GM19463 (cell line): ENCODE results near the gene KCNK6.

Experiments used
- ATAC-seq: cut with Tn5 transposase; IDR thresholded peaks from one replicate; pipeline ENCODE4 v1.9.1; 2021; ENCODE audit warnings: mild to moderate bottlenecking, moderate library complexity; ENCODE audit not compliant: unreplicated experiment

Gene KCNK6

DNA sequence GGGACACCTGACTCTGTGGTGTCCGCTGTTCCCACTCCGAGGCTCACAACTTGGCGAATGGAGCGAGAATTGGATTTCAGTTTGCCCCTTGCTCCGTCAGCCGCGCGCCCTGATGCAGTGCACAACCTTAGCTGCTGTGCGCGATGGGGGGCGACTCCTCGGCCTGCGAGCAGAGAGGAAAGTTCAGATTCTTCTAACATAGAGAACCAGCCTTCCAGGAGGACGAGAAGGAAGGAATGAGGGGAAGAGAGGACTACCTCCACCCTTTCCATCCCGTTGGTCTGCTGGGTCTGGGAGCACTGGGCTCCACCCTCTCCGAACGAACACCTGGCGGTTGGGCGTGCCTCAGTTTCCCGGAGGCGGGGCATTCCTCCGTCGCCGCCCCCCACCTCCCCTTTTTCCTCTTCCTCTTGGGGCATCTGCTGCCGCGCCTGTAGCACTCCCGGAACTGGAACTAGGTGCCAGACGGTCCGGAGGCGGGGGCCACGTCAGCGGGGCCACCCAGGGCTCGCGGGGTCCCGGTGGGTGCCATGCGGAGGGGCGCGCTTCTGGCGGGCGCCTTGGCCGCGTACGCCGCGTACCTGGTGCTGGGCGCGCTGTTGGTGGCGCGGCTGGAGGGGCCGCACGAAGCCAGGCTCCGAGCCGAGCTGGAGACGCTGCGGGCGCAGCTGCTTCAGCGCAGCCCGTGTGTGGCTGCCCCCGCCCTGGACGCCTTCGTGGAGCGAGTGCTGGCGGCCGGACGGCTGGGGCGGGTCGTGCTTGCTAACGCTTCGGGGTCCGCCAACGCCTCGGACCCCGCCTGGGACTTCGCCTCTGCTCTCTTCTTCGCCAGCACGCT is at the start of gene KCNK6:
Gene KCNK6, plus strand, starts transcription at position 425 of the 838 bp plus-strand sequence. Its CDS starts 106 bp downstream, at position 531.
- ATAC-seq = no peak

- no peak for ATAC-seq
Measured at GRCh38 chr19:38270587-38271167, 49.0 kb upstream of the KCNK6 start.

DNA sequence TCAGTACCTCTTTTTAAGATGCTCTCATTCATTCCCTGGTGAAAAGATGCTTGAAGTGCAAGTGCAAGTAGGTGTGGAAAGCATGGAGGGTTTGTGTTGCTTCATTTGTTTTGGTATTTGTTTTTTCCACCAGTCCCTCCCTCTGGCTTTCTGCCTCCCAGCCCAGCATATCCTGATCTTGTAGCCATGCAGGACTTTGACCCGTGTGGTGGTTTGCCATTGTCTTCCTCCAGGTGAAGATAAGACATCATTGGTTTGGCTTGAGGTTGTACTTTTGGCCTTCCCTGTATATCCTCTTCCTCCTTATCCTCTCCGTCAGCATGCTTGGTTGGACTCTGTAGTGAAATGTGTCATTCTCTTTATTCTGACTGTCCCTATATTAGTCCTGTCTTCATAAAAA is 46.1 kb upstream of the KCNK6 start:
- no peak for ATAC-seq

GRCh38 chr19:38274739-38275138 is 44.9 kb upstream of the KCNK6 start:
- no peak for ATAC-seq

DNA sequence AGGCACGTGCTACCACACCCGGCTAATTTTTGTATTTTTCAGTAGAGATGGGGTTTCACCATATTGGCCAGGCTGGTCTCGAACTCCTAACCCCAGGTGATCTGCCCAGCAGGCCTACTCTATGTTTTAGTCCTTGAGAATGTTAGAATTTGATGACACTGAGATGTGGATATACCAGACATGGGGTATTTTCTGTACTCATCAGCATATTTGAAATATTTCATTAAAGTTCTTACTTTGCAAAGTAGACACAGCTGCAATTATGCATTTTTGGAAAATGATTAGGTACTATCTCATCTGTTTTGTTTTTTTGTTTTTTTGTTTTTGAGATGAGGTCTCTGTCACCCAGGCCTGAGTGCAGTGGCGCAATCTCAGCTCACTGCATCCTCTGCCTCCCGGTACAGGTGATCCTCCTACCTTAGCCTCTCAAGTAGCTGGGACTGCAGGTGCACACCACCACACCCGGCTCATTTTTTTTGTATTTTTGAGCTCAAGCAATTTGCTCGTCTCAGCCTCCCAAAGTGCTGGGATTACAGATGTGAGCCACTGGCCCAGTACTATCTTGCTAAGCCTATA is 42.6 kb upstream of the KCNK6 start:
- ATAC-seq = no peak

DNA sequence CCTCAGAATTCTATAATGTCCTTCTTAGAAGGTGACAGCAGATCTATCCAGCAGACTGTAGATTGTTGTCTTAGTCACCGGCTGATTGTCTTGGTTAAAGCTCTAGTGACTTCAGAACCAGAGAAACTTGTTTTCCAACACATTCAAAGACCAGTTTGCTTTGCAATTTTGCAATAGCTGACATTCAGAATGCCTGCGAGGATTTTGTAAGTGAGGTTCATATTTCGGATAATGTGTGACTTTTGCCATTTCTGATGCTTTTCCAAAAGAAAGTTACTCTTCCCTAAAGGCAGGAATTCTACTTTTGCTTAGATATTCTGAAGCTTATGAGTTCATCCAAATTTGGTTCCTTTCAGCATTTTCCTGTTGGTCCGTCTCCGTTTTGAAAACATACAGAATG is 42.1 kb upstream of the KCNK6 start:
- ATAC-seq = no peak

- ATAC-seq = no peak
Measured at GRCh38 chr19:38277969-38278680, 41.5 kb upstream of the KCNK6 start.

- no peak for ATAC-seq
Measured at GRCh38 chr19:38278751-38279150, 40.9 kb upstream of the KCNK6 start.

DNA sequence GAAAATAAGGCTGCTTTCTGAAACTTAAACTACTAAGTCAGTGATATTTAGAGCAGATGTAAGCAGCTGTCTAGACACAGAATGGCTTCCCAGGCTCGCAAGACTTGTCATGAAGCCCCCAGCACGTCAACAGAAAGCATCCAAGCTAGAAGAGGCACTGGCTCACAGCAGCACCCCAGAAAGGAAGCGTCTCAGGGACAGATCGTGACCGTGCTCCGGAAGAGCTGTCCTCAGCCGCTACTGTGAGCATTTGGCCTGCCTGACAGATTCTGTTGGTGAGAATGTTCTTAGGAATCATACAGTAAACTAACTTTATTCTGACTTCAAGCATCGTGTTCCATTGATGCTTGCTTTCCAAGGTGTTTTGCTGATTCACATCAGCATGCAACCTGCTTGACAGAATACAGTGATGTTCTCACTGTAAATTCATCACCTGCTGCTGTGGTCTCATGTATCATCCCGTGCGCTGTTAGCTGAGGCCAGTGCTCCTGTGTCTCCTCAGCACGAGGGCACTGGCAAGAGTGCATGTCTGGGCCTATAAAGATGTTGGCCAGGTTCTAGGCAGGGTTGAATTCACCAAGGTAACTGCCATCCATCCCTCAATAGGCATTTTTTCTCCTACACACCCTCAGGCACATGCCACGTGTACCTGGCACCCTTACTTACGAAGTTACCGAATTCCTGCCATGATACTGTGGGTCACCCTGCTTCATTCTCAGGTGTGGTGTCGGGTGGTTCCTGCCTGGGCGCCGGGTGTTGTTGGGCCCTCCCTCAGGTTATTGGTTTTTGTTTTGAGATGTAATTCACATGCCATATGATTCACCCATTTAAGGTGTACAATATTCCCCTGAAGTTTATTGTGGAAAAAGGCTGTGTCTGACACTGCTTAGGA is 39.4 kb upstream of the KCNK6 start:
- ATAC-seq = no peak

DNA sequence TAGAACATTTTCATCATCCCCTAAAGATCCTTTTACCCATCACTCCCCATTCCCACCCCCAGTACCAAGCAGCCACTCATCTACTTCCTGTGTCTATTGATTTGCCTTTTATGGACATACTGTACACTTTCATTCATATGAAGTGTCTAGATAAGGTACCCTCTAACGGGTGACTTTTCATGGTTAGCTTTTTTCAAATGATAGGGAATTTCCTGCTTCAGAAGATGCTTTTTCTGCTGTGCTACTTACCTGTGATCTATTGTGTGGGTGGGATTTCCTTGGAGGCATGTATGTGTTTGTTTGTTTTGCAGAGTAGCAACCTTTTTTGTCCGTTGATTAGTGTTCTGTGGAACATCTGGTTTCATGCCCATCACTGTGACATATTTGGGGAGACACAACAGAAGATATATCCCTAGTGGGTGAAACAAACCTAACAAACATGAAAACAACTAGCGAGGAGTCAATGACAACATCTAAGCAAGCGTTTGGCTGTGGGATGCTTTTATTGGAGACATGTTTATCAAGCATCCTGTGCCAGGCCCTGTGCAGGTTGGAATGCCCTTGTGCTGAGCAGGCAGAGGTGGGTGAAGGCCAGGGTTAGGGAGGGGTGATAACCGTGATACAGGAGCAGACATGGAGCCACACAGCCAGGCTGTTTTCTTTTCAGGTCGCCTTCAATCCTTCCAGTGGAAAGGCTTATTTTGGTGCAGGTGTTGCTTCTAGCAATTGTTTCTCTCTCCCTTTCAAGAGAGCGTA is 37.7 kb upstream of the KCNK6 start:
- no peak for ATAC-seq

- no peak for ATAC-seq
Measured at GRCh38 chr19:38283271-38283670, 36.4 kb upstream of the KCNK6 start.

DNA sequence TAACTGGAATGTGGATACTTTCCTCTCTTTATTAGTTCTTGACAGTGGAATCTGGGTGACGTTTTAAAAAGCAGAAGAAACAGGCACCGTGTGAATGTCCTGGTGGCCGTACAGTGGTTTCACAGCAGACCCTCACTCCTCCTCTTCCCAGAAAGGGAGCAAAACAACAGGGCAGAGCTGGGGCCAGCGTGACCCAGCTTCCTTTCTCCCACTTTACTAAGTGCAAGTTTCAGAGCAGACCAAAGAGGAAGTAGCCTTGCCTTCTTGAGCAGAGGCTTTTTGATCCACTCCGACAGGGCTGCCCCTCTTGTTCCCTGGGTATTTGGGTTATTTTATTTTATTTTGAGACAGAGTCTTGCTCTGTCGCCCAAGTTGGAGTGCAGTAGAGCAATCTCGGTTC is 35.2 kb upstream of the KCNK6 start:
- ATAC-seq = no peak

- ATAC-seq = no peak
Measured at GRCh38 chr19:38285567-38285966, 34.1 kb upstream of the KCNK6 start.

DNA sequence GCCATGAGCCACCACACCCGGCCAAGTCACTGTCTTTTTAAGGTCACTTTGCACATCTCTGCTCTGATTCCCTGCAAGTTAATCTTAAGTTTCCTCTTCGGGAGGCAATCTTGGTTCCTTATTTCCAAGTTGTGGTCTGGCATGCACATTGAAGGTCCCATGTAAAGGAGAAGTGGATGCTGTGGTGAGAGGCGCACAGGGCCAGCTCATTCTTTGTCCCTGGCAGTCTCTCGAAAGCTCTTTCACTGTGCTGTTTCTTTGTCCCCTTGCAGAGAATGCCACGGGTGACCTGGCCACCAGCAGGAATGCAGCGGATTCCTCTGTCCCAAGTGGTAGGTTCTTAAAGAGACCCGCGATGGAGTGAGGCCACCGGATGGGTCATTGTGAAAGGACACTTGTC is 32.0 kb upstream of the KCNK6 start:
- no peak for ATAC-seq

DNA sequence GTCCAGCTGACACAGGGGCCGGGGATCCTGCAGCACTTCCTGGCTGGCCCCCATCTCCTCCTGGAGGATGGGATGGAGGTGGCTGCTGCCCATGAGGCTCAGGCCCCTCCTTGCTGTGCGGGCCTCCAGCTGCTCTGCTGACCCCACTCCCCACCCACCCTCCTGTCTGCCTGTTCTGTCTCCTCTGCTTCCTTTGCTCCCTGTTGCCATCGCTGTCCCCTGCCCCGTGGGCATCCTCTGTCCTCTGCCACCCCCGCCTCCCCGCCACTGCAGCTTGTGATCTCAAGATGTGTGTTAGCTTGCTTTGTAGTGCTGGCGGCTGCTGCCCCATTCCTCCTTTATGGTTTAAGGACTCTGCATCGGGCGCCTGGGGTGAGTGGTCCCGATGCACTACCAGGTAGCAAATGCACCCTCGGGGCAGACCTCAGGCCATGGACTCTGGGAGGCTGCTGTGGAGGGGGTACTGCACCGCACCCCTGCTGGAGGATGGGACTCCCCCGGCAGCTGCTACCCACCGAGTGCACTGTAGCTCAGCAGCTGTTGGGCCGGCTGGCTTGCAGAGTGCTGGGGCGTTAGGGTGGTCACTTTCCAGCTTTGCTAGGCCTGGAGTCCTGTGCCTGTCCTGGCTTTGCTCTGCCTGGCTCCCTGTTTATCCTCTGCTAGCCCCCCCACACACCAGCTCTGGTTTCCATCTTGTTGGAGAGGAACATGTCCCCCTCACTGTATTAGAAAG is 31.4 kb upstream of the KCNK6 start:
- ATAC-seq = no peak

GRCh38 chr19:38289955-38290354 is 29.7 kb upstream of the KCNK6 start:
- no peak for ATAC-seq

DNA sequence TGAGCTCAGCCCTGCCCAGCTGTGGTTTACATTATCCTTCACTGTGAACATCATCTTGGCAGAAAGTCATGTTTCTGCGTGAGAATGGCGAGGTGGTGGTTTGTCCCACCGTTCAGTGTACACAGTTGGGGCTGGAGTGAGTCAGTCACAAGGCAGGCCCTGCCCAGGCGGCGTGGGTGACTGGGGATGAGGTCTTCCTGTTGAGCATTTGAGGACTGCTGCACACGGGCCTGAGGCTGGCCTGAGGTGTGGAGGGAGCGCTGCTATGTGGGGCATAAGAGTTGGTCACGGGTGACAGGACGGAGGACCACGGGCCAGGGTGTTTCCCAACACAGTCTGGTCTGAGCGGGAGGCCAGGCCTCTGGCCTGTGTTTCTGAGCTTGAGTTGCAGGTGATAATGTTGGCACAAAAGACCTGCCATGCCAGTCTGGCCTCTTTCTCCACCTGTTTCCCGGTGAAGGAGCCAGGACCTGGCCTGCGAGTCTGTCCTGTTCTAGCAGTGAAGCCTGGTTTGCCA is 29.0 kb upstream of the KCNK6 start:
- ATAC-seq = no peak

- no peak for ATAC-seq
Measured at GRCh38 chr19:38291855-38292254, 27.8 kb upstream of the KCNK6 start.

DNA sequence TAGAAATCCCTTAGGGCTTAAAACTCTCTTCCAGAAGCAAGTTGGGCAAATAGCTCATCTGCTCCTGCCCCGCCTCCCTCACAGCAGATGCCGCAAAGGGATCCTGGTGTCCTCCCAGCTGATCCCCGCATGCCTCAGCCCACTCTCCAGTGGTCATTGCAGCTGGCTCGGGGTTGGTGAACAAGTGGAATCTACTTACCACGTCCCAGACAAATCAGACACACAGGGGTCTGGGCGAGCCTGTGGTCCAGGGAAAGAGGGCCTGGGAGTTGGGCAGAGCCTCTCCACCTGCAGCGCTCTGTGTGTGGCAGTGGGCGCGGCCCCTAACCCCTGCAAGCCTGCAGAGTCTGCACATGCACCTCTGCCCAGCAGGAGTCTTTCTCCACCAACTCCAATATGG is 26.4 kb upstream of the KCNK6 start:
- ATAC-seq = no peak
